Chondrocyte (in vitro differentiated cells): ENCODE measurements around the gene THAP8. TPM values are rescaled to one million over a fixed set of nuclear protein-coding genes. Genes with fewer than 3 reads are reported as not detected.
A peak's percentile ranks its signal among the peaks of the same experiment; 100 is the strongest.

ENCODE experiments used
- DNase-seq: peaks from one replicate; pipeline ENCODE4 v3.0.0; 2021; ENCODE audit warnings: mixed read lengths, low spot score
- H3K27ac Mint-ChIP-seq: one replicate; pipeline ENCODE4 v1.8.0; 2021; ENCODE audit warnings: mild to moderate bottlenecking, moderate library complexity, mixed read lengths; ENCODE audit not compliant: unreplicated experiment
- H3K27me3 Mint-ChIP-seq: 2 replicates; pipeline ENCODE4 v1.8.0; 2021; ENCODE audit warnings: low read depth, mixed read lengths
- H3K36me3 Mint-ChIP-seq: 2 replicates; pipeline ENCODE4 v1.8.0; 2021; ENCODE audit warnings: low read depth, mixed read lengths
- H3K4me1 Mint-ChIP-seq: 2 replicates; pipeline ENCODE4 v1.8.0; 2021; ENCODE audit warnings: low read depth, mild to moderate bottlenecking, mixed read lengths
- H3K4me3 Mint-ChIP-seq: one replicate; pipeline ENCODE4 v1.8.0; 2021; ENCODE audit warnings: mild to moderate bottlenecking, moderate library complexity, mixed read lengths; ENCODE audit not compliant: unreplicated experiment
- H3K9me3 Mint-ChIP-seq: 2 replicates; pipeline ENCODE4 v1.8.0; 2021; ENCODE audit warnings: low read depth, mixed read lengths
- total RNA-seq: library from RNA; stranded (reverse); gene quantifications from 3 replicates; pipeline ENCODE4 v1.2.1, GENCODE V29; 2021
- TF ChIP-seq, protein P1 (sequence below): fragments of 200-600 bp; sonication (generic); IDR thresholded peaks from 2 replicates; pipeline ENCODE4 v1.5.0; 2021; ENCODE audit warnings: antibody characterized with exemption, mild to moderate bottlenecking, moderate library complexity

THAP8 gene
- total RNA-seq, 1 donor from 2014 or later: 8.9 TPM

GRCh38 chr19:35986664-35987570 lies 67.2 kb downstream of the THAP8 start:
- no peak for DNase-seq
- no peak overlapping the region for H3K27ac Mint-ChIP-seq
- H3K9me3 Mint-ChIP-seq: no peaks in the 10 kb centered on the region
- no peaks in the 10 kb centered on the region for H3K36me3 Mint-ChIP-seq
- peaks cover 4% of the 10 kb centered on the region for H3K4me1 Mint-ChIP-seq
- peak overlapping the region; percentile 71 for H3K4me3 Mint-ChIP-seq
- H3K27me3 Mint-ChIP-seq: peaks cover 29% of the 10 kb centered on the region
- TF ChIP-seq, protein P1, sequence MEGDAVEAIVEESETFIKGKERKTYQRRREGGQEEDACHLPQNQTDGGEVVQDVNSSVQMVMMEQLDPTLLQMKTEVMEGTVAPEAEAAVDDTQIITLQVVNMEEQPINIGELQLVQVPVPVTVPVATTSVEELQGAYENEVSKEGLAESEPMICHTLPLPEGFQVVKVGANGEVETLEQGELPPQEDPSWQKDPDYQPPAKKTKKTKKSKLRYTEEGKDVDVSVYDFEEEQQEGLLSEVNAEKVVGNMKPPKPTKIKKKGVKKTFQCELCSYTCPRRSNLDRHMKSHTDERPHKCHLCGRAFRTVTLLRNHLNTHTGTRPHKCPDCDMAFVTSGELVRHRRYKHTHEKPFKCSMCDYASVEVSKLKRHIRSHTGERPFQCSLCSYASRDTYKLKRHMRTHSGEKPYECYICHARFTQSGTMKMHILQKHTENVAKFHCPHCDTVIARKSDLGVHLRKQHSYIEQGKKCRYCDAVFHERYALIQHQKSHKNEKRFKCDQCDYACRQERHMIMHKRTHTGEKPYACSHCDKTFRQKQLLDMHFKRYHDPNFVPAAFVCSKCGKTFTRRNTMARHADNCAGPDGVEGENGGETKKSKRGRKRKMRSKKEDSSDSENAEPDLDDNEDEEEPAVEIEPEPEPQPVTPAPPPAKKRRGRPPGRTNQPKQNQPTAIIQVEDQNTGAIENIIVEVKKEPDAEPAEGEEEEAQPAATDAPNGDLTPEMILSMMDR: no peak

- no peak for DNase-seq
- H3K36me3 Mint-ChIP-seq: no peaks in the 10 kb centered on the region
- H3K27me3 Mint-ChIP-seq: peaks cover 29% of the 10 kb centered on the region
- peaks cover 4% of the 10 kb centered on the region for H3K4me1 Mint-ChIP-seq
- TF ChIP-seq, protein P1: no peak
- H3K27ac Mint-ChIP-seq: no peak overlapping the region
- no peak overlapping the region for H3K4me3 Mint-ChIP-seq
- H3K9me3 Mint-ChIP-seq: no peaks in the 10 kb centered on the region
Measured at GRCh38 chr19:35986111-35986510, 68.0 kb downstream of the THAP8 start.

Other genes with a start within 250 kb of the THAP8 start
- not detected in 3 replicates for gene PRODH2, start 241.4 kb downstream of the THAP8 start, total RNA-seq
- not detected in 3 replicates for gene NPHS1, start 201.8 kb downstream of the THAP8 start, total RNA-seq
- 0.22 TPM in 1 of 3 replicates, not detected in the others for gene KIRREL2, start 197.4 kb downstream of the THAP8 start, total RNA-seq
- 31.7 to 76.4 TPM (median 66.8 TPM) in 3 replicates for gene APLP1, start 185.7 kb downstream of the THAP8 start, total RNA-seq
- gene NFKBID, start 153.7 kb downstream of the THAP8 start, total RNA-seq: 4.4 to 5.0 TPM (median 4.4 TPM) in 3 replicates
- gene HCST, start 151.8 kb downstream of the THAP8 start, total RNA-seq: 0.50 to 1.0 TPM in 2 of 3 replicates, not detected in the other
- not detected in 3 replicates for gene TYROBP, start 146.0 kb downstream of the THAP8 start, total RNA-seq
- gene LRFN3, start 117.9 kb downstream of the THAP8 start, total RNA-seq: 18.4 to 23.3 TPM (median 21.0 TPM) in 3 replicates
- gene SDHAF1, start 59.1 kb downstream of the THAP8 start, total RNA-seq: 10.8 to 12.0 TPM (median 11.2 TPM) in 3 replicates
- 0.27 to 1.2 TPM (median 0.49 TPM) in 3 replicates for gene SYNE4, start 45.5 kb downstream of the THAP8 start, total RNA-seq
- gene ALKBH6, start 40.1 kb downstream of the THAP8 start, total RNA-seq: 17.9 to 23.7 TPM (median 19.9 TPM) in 3 replicates
- 51.2 to 59.0 TPM (median 53.8 TPM) in 3 replicates for gene CLIP3, start 21.4 kb downstream of the THAP8 start, total RNA-seq
- 3.0 to 6.0 TPM (median 3.7 TPM) in 3 replicates for gene WDR62, start 612 bp upstream of the THAP8 start, total RNA-seq
- gene OVOL3, start 56.9 kb upstream of the THAP8 start, total RNA-seq: not detected in 3 replicates
- gene POLR2I, start 60.6 kb upstream of the THAP8 start, total RNA-seq: 43.5 to 61.6 TPM (median 49.2 TPM) in 3 replicates
- 181 to 201 TPM (median 199 TPM) in 3 replicates for gene TBCB, start 61.2 kb upstream of the THAP8 start, total RNA-seq
- 509 to 762 TPM (median 724 TPM) in 3 replicates for gene CAPNS1, start 85.8 kb upstream of the THAP8 start, total RNA-seq
- gene COX7A1, start 98.2 kb upstream of the THAP8 start, total RNA-seq: not detected in 3 replicates
- gene ZNF565, start 160.4 kb upstream of the THAP8 start, total RNA-seq: 4.9 to 7.3 TPM (median 7.2 TPM) in 3 replicates
- gene ZNF146, start 160.8 kb upstream of the THAP8 start, total RNA-seq: 62.2 to 69.0 TPM (median 63.8 TPM) in 3 replicates